NCI-H187 (cell line): ENCODE results near the gene TOM1L1.

Source experiments
- DNase-seq, 2 experiments: peaks; one replicate each; lab custom pipeline; 2025; lab: John Stamatoyannopoulos, UW

Gene TOM1L1

DNA sequence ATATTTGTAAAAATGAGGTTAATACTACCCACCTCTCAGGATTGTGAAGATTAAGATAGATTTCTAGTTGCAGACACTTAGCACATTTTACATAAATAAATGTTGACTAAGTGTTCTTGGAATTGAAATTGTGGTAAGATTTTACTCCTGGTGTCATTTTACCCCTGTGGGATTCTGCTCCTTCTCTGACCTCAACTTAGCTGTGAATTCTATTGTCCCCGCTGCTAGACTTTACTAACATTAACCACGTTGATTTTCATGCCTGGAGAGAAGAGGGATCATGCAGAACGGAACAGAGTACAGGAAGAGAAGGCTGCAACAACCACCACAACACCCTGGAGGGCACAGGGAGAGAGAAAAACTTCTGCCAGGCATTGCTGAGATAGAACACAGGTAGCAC lies 2.1 kb upstream of the TOM1L1 start:
- no peak for DNase-seq

DNA sequence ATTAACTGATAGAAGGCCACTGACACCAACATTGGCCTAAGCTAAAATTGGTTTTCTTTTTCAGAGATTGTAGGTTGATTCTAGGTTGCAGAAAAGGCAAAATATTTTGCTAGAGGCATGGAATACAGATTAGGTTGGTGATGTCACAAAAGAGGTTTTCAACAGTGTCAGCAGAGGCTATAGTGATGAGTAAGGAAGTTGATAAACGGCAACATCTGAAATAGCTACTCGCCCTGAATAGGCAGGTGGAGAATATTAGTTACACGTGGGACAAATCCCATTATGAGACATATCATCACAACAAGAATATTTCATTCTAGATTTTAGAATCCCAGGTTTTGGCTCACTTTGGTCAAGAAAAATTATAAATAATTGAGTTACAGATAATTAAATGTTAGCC lies 1.5 kb upstream of the TOM1L1 start:
- DNase-seq: no peak

DNA sequence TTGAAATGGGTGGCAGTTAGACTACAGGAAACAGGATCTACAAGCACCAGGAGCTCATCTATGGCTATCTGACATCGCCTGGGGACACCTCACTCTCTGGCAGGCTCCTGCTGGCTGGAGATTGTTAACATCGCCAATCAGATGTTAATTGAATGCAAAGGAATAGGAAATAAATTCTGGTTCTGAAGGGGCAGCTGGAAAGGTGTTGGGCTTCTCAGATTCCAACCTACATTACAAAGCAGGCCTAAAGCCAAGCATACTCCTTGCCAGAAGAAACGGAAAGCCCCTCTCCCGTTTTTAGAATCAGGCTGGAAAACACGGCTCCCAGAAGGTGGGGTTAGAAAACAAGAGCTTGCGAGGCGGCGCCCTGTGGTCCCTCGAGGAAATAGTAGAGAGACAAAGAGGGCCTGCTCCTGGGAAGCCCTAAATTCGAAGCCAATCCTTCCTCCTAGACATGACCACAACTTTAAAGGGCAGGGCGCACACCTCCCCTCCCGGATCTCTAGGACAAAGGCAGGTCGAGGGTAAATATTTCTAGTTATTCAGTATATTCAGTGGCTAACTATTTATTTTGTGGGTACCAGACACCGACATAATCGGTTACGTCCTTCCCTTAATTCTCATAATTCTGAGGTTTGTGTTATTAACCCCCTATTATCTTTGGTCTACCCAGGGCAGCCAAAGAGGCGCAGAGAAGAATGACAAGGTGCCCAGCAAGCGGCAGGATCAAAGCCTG lies 763 bp upstream of the TOM1L1 start:
- no peak for DNase-seq

DNA sequence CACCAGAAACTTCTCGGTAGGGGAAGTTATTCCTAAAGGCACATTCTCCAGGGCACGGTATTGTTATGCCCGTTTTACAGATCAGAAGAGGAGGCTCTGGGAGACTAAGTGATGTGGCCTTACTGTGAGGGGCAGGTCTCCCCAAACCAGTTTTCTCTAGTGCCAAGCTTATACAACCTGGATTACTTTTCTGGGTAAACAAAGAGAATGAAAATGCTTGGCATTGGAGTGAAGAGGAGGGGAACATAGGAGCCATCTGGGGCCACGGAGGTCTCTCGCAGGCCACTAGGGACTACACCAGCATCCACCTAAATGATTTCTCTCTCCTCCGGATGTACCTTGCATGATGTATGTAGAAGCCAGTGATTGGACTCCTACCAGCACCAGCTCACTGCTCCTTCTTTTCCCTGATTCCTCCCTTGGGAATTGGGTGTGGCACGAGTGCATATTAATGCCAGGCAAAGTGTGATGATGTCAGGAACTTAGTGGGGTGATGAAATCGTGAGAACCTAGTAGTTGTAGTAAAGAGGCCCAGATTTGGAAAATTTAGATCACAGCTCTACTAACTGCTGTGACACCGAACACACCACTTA lies 674 bp downstream of the TOM1L1 start:
- no peak for DNase-seq

DNA sequence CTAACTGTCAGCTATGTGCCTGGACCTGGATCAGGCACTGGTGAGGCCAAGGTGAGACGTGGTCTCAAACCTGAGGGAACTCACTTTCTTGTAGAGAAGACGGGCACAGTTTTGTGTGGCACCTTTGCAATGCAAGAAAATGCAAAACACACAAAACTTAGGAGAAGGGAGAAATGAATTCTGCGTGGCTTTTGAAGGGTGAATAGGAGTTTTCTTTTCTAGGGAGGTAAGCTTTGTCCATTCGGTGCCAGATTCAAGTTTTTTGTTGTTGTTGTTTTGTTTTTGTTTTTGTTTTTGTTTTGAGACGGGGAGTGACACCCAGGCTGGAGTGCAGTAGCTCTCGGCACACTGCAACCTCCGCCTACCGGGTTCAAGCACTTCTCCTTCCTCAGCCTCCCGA lies 1.4 kb downstream of the TOM1L1 start:
- DNase-seq: no peak

DNA sequence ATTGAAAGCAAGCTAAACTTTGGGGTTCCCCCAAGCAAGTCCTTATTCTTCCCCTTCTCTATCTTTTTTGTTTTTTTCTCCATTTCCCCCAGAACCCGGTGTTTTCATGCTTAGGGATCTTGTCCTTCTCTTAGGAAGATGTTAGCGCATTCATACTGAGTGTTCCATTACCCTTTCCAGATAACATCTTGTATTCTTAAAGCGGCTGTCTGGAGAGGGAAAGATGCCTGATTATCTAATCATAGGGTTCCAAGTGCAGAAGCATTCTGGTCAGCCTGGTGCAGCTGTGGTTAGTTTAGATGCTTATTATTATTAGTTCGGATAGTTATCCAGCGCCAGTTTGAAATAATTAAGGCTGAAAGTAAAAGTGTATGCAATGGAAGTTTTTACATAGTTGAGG lies 2.0 kb downstream of the TOM1L1 start:
- DNase-seq: no peak

DNA sequence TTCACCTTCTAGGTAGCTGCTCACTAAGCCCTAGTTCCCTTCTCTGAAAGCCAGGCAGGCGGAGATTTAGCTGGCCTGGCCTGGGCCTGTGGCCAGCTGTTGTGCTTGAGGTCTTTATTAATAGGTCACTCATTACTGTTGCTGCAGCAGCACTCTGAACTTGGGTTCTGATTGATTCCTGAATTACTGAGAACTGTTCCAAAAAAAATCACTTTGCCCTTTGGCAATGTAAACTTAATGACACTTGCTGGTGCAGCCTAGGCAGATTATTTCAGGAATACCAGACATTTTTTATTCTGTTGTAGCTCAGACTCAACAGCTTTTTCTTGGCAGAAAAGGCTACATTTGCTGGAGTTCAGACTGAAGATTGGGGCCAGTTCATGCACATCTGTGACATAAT lies 2.7 kb downstream of the TOM1L1 start:
- no peak for DNase-seq

DNA sequence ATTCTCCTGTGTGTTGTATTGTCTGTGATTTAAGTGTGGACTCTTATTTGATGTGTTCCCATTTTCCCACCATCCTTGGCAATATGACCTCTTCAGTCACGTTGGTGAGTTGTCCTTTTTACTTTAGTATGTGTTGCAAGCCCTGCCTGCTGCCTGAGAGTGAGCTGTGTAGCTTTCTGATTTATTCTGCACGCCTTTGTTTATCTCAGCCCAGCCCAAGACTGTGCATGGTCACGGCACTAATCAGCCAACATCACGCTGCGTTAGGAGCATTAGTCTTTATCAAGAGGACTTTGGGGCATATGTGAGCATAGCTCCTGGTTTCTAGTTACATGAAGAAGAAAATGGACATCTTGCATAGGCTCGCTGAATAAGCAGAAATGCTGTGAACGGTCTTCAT lies 6.0 kb downstream of the TOM1L1 start:
- no peak for DNase-seq

DNA sequence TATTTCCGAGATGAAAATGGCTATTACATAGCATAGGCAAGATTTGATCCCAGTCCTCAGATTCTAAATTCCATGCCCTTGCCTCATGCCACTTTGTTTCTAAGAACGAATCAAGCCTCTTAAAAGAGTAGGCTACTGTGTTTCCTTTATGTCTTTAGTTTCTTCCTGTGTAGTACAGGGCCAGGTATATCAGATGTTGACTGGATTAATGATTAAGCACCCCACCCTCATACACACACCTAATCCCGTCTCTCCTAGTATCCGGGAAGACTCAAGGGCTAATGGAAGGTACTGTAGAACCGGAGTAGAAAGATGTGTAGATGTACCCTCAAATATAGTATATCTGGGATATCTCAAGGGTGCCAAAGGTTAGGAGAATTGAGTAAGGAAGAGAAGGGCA lies 6.7 kb downstream of the TOM1L1 start:
- DNase-seq: no peak

DNA sequence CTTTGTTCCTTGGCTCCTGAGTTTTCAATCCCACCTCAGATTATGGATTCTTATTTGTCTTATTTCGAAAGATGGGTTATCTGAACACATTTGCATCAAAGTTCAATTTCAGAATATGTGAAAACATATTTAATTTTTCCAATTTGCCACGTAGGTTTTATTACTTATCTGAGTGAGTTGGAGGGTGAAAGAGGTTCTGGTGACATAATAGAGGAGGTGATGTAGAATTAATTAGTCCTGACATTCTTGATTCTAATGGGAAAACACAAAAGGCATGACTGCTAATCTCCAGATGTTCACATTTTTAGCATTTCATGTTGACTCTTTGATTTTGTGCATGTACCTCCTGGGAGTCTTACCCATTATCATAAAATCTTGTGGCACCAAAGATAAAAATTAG lies 9.1 kb downstream of the TOM1L1 start:
- DNase-seq: no peak

DNA sequence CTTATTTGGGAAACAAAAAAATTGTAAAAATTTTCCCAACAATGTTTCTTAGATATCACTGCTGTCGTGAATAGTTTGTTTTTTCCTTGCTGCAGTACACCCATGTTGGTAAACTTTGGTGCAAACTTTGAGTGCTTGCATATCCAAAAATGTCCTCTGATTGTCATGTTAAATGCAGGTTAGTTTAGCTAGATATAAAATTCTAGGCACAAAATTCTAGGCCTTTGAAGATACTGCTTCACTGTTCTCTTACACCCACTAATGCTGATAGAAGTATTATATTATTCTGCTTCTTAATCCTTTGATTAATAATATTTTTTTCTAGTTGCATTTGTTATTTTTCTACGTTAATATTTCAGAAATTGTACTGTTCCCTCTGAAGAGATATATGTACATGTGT lies 16.1 kb downstream of the TOM1L1 start:
- DNase-seq: no peak

DNA sequence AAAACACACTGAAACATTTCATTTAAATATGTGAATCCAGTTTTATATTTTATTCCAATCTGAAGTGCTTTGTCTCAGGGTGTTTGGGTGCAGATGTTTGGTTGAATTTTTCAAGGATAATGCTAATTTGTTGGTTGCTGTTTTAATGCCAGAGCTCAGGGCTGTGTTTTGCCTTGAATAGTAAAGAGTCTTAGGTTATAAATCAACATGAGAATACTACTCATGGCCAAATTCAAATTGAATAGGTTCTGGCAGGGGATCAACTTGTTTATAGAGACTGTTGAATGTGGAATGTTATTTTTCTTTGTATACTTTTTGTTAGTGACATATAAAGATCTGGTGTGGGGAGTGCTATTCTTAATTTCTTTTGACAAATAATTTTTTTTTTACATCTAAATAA lies 18.8 kb downstream of the TOM1L1 start:
- no peak for DNase-seq

DNA sequence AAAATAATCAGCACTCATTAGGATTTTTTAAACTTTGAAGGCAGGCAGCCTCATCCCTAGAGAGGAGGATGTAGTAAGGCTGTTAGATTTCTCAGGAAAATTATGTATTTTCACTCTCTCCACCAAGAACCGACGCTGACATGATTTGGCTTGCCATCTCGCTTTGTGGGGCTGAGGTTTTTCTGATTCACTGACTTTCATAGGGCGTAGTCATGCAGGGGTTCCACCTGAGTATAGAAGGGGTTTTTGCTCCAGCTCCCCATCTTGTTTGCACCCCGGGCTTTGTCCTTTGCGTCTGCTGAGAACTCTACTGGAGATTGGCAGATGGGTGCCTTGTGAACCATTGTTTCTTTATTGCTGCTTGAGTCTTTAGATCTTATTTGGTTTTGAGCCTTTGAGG lies 20.2 kb downstream of the TOM1L1 start:
- DNase-seq: no peak

DNA sequence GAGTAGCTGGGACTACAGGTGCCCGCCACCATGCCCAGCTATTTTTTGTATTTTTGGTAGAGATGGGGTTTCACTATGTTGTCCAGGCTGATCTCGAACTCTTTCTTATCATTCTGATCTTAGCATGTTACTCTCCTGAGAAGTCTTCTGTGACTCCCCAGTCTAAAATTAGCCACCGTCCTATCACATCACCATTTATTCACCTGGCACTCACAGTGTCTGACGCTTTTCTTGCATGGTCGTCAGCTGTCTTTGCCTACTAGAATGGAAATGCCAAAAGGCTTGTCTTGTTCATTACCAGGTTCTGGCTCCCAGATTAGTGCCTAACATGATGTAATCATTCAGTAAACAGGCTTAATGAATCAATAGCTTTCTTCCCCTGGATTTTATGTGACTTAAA lies 23.8 kb downstream of the TOM1L1 start:
- no peak for DNase-seq

DNA sequence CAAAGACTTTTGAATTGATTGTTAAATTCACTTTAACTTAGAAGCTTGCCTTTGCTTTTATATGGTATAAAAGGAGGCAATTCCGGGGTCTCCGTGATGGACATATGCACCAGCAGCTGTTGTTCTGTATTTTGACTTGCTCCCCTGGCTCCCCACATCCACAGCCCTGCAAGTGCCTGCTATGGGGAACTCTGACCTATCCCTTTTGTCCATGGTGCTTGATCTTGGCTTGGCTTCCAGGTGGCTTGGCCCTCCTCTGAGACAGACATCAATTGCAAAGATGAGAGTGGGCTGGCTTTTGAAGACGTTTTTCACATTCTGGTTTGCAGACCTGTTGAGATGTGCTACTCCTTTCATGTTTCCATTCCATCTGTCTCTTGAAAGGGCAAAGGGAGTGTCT lies 26.9 kb downstream of the TOM1L1 start:
- DNase-seq: no peak

DNA sequence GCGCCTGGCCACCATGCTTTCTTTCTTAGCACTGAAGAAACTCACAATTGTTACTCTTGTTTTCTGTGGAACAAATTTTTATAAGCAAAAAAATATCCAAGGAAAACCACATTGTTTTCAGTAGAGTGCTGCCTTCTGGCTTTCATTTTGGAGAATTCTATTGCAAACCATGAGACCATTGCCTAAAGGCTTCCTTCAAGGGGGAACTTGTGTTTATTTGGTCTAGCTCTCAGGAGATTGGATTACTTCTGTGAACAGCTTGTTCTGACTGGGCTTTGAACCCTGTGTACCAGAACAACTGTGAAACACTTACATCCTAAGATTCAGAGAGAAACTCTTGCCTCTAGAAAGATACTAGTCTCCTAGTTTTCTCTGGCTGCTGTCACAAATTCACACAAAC lies 32.1 kb downstream of the TOM1L1 start:
- no peak for DNase-seq

DNA sequence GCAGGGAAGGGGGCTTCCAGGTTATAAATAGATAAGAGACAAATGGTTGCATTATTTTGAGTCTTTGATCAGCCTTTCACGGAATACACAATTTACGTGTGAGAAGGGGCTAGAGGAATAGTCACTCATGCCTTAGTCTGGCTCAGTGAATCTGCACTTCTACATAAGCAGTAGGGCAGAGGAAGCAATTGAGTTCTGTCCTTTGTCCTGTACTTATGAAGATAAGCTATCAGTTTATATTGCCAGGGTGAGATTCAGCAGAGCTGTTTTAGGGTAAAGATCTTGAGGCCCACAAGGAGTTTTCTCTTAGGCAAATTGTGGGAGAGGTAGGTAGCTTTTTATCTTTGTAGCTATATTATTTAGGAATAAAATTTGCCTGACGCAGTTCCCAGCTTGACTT lies 33.3 kb downstream of the TOM1L1 start:
- DNase-seq: no peak

DNA sequence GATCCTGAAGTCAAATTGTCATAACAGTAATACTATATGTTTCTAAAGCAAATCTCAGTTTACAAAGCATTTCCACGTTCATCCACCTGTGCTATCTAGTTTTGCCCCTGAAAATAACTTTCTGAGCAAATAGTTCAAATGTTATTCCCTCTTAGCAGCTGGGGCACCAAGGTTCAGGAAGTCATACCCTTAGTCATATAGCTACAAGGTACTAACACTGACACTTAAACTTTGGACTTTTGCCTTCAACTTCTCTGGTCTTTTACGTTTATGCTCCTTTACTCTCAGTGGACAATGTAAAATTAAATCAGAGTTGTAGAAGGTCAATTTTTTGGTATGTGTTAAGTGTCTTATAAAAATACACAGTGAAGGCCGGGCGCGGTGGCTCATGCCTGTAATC lies 34.8 kb downstream of the TOM1L1 start:
- no peak for DNase-seq

DNA sequence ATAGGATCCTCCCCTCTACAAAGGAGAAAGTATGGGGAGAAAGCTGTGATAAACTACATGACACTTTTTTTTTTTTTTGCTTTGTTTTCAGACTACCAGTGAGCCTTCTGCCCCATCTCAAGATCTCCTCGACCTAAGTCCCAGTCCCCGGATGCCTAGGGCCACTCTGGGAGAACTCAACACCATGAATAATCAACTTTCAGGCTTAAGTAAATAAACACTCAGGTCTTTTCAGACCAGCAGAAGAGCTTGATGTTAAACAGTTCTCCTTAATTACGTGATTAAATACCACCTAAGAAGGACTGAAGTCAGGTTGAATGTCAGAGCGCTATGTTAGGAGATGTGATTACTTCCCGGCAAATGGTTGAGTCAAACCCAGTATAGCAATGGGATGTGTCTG lies 36.4 kb downstream of the TOM1L1 start:
- DNase-seq: no peak

DNA sequence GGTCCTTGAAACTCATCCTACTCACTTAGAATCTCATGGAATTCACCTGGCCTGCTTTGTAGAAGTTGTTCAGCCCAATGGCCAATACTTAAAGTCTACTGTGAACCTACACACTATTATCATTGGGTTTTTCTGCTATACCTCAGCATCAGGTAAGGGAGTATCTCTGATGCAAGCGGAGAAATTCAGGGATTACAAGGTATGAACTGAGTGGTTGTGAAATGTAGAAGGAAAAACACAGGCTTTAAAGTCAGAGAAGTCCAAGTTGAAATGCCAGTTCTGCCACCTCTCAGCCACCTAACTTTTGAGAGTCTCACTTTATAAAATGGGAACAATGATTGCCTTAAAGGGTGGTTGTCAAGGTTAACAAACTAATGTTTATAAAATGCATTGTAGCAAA lies 36.8 kb downstream of the TOM1L1 start:
- DNase-seq: no peak

DNA sequence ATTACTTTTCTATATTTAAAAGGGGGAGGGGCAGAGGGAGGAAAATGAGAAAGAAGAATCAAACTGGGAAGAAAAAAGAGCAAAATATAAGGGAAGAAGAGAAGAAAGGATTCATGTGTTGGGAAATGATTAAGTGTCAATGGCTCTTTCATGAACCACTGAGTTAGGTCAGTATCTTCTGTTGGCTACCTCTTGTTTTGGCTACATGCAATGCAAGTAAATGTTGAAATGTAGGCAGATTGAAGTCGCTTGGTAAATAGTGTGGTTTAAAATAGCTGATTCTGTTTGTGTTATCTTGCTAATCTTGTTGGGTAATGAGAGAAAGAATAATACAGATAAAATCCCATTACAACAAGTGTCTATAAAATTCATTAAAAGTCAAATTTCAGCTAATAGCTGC lies 40.6 kb downstream of the TOM1L1 start:
- DNase-seq: no peak

DNA sequence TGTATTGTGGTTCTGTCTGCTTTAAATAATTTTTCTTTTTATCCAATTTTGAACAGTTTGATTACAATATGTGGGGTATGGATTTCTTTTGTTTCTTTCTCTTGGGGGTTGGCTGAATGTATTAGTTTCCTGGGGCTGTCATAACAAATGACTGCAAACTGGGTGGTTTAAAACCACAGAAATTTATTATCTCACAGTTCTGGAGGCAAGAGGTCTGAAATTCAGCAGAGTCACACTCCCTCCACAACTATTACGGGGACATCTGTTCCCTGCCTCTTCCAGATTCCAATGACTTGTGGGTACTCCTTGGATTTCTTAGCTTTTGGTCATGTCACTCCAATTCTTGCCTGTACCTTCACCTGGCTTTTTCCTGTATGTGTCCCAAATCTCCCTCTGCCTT lies 44.1 kb downstream of the TOM1L1 start:
- no peak for DNase-seq

DNA sequence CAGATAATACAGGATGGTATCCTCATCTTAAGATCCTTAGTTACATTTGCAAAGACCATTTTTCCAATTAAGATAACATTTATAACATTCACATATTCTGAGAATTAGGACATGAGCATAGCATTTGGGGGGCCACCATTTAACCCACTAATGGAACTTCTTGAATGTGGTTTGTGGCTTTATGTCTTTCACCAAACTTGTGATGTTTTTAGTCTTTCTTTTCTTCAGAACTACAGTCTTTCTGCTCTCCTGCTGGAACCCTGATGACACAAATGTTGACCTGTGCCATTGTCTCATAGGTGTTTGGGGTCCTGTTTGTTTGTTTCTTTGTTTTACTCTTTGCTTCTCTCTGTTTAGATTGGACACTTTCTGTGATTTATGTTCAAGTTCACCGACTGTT lies 44.6 kb downstream of the TOM1L1 start:
- no peak for DNase-seq

DNA sequence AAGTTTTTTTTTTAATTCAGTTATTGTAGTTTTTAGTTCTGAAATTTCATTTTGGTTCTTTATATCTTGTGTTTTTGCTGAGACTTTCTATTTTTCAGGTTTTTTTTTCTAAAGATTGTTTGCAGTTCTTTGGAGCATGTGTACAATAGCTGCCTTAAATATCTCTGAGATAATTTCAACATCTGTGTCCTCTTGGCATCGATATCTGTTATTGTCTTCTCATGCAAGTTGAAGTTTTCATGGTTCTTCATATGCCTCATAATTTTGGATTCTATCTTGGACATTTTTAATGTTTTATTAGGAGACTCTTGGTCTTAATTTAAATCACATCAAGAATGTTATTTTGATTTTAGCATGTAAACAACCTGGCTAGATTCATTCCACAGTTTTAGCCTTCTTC lies 45.0 kb downstream of the TOM1L1 start:
- DNase-seq: no peak
